ENCODE measurements around the gene KDM4B. TPM values are rescaled to one million over a fixed set of nuclear protein-coding genes. Genes with fewer than 3 reads are reported as not detected.

KDM4B gene
- total and polyA plus RNA-seq, 9 donors = 5.2 to 62.9 (median 46.4) TPM

DNA sequence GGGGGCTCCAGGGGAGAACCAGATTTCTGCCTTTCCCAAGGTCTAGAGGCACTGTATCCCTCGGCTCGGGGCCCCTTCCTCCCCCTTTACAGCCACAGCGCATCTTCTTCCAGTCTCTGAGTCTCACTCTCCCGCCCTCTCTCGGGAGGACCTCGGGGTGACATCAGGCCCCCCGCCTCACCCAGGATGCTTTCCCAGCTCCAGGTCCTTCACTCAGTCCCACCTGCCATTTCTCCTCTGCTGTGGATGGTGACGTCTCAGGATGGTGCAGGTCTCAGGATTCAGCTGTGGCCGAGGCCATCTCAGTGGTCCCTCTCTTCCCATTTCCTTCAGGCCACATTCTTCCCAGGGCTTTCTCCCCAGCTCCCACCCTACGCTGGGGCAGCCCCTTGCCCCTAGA lies 13.6 kb upstream of the KDM4B start:
- H3K4me3 ChIP-seq = no peak overlapping the region
- DNase-seq = no peak
- no peaks in the 10 kb centered on the region for H3K9me3 ChIP-seq
- no peak for TF ChIP-seq POLR2A (IDR thresholded peaks at IDR 0.05)
- no peak for TF ChIP-seq EP300 (IDR thresholded peaks at IDR 0.05)
- TF ChIP-seq CTCF (IDR thresholded peaks at IDR 0.05) = no peak
- intact Hi-C loops (cut with DNase I) = no loop called here
- H3K27ac ChIP-seq = no peak overlapping the region
- H3K36me3 ChIP-seq = no peaks in the 10 kb centered on the region
- no peaks in the 10 kb centered on the region for H3K27me3 ChIP-seq
- no peaks in the 10 kb centered on the region for H3K4me1 ChIP-seq (ENCODE audit: insufficient read depth)
- WGBS, 3 donors = 93 to 94% (median 94%) methylated on average over 10 of the region's 10 CpGs

DNA sequence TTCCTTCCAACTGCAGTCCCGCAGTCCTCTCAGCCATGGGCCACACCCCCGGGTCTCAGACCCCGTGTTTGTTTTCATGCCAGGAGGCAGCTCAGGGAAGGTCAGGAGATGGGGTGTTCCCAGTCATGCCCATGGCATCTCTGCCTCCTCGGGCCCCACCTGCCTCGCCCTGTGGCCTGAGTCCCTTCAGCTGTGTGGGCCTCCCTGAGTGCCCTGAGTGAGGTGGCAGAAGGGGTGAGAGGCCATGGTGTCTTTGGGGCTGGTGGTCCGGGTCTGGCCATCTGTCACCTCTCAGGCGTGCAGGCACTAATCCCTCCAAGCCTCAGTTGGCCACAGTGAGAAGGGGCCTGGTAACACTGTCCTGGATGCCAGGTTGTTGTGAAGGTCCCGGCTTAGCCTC lies 10.9 kb upstream of the KDM4B start:
- no peak for DNase-seq
- 83 to 94% (median 84%) methylated on average over 8 of the region's 8 CpGs for WGBS, 3 donors

GRCh38 chr19:4962085-4962619 lies 6.8 kb upstream of the KDM4B start:
- no peak for DNase-seq
- Histone ChIP-seq H3K9me3 (no peaks in the 10 kb centered on the region), H3K4me1 (ENCODE audit: insufficient read depth) (no peaks in the 10 kb centered on the region), H3K36me3 (no peaks in the 10 kb centered on the region), H3K27me3 (no peaks in the 10 kb centered on the region), H3K4me3 (no peak overlapping the region), H3K27ac (no peak overlapping the region)
- WGBS, 3 donors = 95 to 97% (median 96%) methylated on average over 7 of the region's 7 CpGs
- no peak for TF ChIP-seq EP300 (IDR thresholded peaks at IDR 0.05)
- no peak for TF ChIP-seq CTCF (IDR thresholded peaks at IDR 0.05)
- intact Hi-C loops (cut with DNase I) = no loop called here

More for the DNA sequence above, 10.9 kb upstream of the KDM4B start:
- H3K4me1 ChIP-seq (ENCODE audit: insufficient read depth) = no peaks in the 10 kb centered on the region
- H3K27ac ChIP-seq = no peak overlapping the region
- no peak overlapping the region for H3K4me3 ChIP-seq
- H3K9me3 ChIP-seq = no peaks in the 10 kb centered on the region
- TF ChIP-seq EP300 (IDR thresholded peaks at IDR 0.05) (no peak), POLR2A (IDR thresholded peaks at IDR 0.05) (no peak), CTCF (IDR thresholded peaks at IDR 0.05) (no peak)
- intact Hi-C loops (cut with DNase I) = no loop called here
- no peaks in the 10 kb centered on the region for H3K36me3 ChIP-seq
- H3K27me3 ChIP-seq = no peaks in the 10 kb centered on the region

DNA sequence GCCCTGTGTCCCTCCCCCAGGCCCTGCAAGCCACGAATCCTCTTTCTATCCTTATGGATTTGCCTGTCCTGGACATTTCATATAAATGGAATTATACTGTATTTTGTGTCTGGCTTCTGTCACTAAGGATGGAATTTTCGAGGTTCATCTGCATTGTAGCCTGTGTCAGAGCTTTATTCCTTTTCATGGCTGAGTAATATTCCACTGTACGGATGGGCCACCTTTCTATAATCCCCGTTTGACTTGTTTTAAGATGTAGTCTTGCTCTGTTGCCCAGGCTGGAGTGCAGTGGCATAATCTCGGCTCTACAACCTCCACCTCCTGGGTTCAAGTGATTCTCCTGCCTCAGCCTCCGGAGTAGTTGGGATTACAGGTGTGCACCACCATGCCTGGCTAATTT lies 3.9 kb upstream of the KDM4B start:
- no peak for DNase-seq
- no peak for TF ChIP-seq EP300 (IDR thresholded peaks at IDR 0.05)
- no peak for TF ChIP-seq POLR2A (IDR thresholded peaks at IDR 0.05)
- TF ChIP-seq CTCF (IDR thresholded peaks at IDR 0.05) = no peak
- WGBS, 3 donors = 93 to 96% (median 95%) methylated on average over 6 of the region's 6 CpGs
- no peak overlapping the region for H3K4me3 ChIP-seq
- no peaks in the 10 kb centered on the region for H3K36me3 ChIP-seq
- no peaks in the 10 kb centered on the region for H3K9me3 ChIP-seq
- H3K4me1 ChIP-seq (ENCODE audit: insufficient read depth) = peaks cover 3% of the 10 kb centered on the region
- H3K27ac ChIP-seq = no peak overlapping the region
- no peaks in the 10 kb centered on the region for H3K27me3 ChIP-seq
- intact Hi-C loops (cut with DNase I) = loop anchor here in 1 of 4 donors (5.0 kb wide), 1 partner anchor 38 kb away; no protein-coding TSS in a partner anchor
